B cell (primary cell): Measurements from ENCODE around the gene TXNRD1.

ENCODE experiments used
- EZH2 ChIP-seq: IDR thresholded peaks from 2 replicates; pipeline ENCODE4 v1.6.1; 2012; ENCODE audit warnings: borderline replicate concordance, low read depth, mild to moderate bottlenecking, moderate library complexity, low read length; ENCODE audit not compliant: insufficient read depth, poor library complexity, severe bottlenecking
- TF ChIP-seq, protein P1 (sequence below): fragments of 200-600 bp; IDR thresholded peaks from one replicate; pipeline ENCODE4 v1.8.0; 2022; ENCODE audit warnings: antibody characterized with exemption, mild to moderate bottlenecking

DNA sequence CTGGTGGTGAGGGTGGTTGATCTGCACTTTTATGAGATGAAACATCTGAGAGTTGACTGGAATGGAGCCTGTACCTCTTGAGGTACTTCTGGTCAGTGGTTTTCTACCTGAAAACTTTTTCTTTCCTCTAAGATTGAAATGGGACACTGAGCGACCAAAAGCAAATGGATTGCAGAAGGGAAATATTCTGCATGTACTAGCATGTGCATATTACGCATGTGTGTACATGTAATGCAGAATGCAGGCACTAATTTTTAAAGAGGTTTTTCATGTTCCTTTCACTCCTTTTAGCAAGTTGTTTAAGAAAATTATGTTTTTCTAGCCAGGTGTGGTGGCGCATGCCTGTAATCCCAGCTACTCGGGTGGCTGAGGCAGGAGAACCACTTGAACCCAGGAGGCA, 59.2 kb downstream of the TXNRD1 start:
- TF ChIP-seq, protein P1, sequence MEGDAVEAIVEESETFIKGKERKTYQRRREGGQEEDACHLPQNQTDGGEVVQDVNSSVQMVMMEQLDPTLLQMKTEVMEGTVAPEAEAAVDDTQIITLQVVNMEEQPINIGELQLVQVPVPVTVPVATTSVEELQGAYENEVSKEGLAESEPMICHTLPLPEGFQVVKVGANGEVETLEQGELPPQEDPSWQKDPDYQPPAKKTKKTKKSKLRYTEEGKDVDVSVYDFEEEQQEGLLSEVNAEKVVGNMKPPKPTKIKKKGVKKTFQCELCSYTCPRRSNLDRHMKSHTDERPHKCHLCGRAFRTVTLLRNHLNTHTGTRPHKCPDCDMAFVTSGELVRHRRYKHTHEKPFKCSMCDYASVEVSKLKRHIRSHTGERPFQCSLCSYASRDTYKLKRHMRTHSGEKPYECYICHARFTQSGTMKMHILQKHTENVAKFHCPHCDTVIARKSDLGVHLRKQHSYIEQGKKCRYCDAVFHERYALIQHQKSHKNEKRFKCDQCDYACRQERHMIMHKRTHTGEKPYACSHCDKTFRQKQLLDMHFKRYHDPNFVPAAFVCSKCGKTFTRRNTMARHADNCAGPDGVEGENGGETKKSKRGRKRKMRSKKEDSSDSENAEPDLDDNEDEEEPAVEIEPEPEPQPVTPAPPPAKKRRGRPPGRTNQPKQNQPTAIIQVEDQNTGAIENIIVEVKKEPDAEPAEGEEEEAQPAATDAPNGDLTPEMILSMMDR: no peak
- TF ChIP-seq EZH2: no peak
